NOMO-1 treated with dmso at 0.1 percent for 144 hours (cell line): ENCODE results near the gene FOXRED2.
"Not testable (repeated sequence)": the region's sequence is repeated elsewhere in the genome, so short reads cannot be mapped to it uniquely, and the experiment has no call there.

Experiments
- DNase-seq: peaks from one replicate; lab custom pipeline; 2025; ENCODE audit not compliant: unreplicated experiment; lab: John Stamatoyannopoulos, UW

The FOXRED2 gene

GRCh38 chr22:36506637-36507517 lies at the start of gene FOXRED2:
Gene FOXRED2 (minus strand): TSS chr22:36507040. CDS start chr22:36506422, 618 bp downstream.
- DNase-seq = peak; percentile 71

- no peak for DNase-seq
Observed at GRCh38 chr22:36554098-36554497, 47.3 kb upstream of the FOXRED2 start.

- peak; percentile 57 for DNase-seq
Observed at GRCh38 chr22:36552289-36552688, 45.4 kb upstream of the FOXRED2 start.

- DNase-seq = no peak
Observed at GRCh38 chr22:36550701-36551495, 44.1 kb upstream of the FOXRED2 start.

- DNase-seq = no peak
Observed at GRCh38 chr22:36549033-36549432, 42.2 kb upstream of the FOXRED2 start.

GRCh38 chr22:36548606-36549005 lies 41.8 kb upstream of the FOXRED2 start:
- no peak for DNase-seq

- DNase-seq = no peak
Observed at GRCh38 chr22:36546932-36547331, 40.1 kb upstream of the FOXRED2 start.

GRCh38 chr22:36546092-36546804 lies 39.4 kb upstream of the FOXRED2 start:
- DNase-seq = peak; percentile 72

GRCh38 chr22:36544107-36544620 lies 37.3 kb upstream of the FOXRED2 start:
- DNase-seq = no peak

- no peak for DNase-seq
Observed at GRCh38 chr22:36541831-36542411, 35.1 kb upstream of the FOXRED2 start.

GRCh38 chr22:36540867-36541642 lies 34.2 kb upstream of the FOXRED2 start:
- no peak for DNase-seq

GRCh38 chr22:36538529-36538928 lies 31.7 kb upstream of the FOXRED2 start:
- no peak for DNase-seq

- DNase-seq = no peak
Observed at GRCh38 chr22:36536717-36537116, 29.9 kb upstream of the FOXRED2 start.

- DNase-seq = not testable (repeated sequence)
Observed at GRCh38 chr22:36533320-36533719, 26.5 kb upstream of the FOXRED2 start.

- no peak for DNase-seq
Observed at GRCh38 chr22:36532466-36532865, 25.6 kb upstream of the FOXRED2 start.

- DNase-seq = peak; percentile 99
Observed at GRCh38 chr22:36528795-36529751, 22.2 kb upstream of the FOXRED2 start, which contains the start of gene EIF3D. Gene EIF3D (minus strand): TSS chr22:36529166. CDS start chr22:36526121, 3,045 bp downstream.

- no peak for DNase-seq
Observed at GRCh38 chr22:36528341-36528740, 21.5 kb upstream of the FOXRED2 start.

- no peak for DNase-seq
Observed at GRCh38 chr22:36522662-36523061, 15.8 kb upstream of the FOXRED2 start.

GRCh38 chr22:36520423-36520822 lies 13.6 kb upstream of the FOXRED2 start:
- DNase-seq = no peak
